Skeletal muscle tissue (tissue), 5 donors: ENCODE data around the gene SLC16A5. TPM values are rescaled to one million over a fixed set of nuclear protein-coding genes. Genes with fewer than 3 reads are reported as not detected.

Source experiments
- H3K27ac ChIP-seq: one replicate; pipeline ENCODE4 v1.7.0; 2013; ENCODE audit warnings: mild to moderate bottlenecking, low read depth, low read length, inconsistent platforms
- H3K27me3 ChIP-seq, 3 donors: one replicate each; pipeline ENCODE4 v1.7.0; 2013; ENCODE audit warnings: low read length in 3 of 3; ENCODE audit not compliant: control insufficient read depth in 3 of 3, insufficient read depth in 3 of 3
- H3K36me3 ChIP-seq, 3 donors: one replicate each; pipeline ENCODE4 v1.7.0; 2013; ENCODE audit warnings: low read length in 3 of 3; ENCODE audit not compliant: control insufficient read depth in 3 of 3, insufficient read depth in 3 of 3
- H3K4me1 ChIP-seq, 3 donors: one replicate each; pipeline ENCODE4 v1.7.0; 2013; ENCODE audit warnings: low read length in 3 of 3, mild to moderate bottlenecking in 3 of 3; ENCODE audit not compliant: control insufficient read depth in 3 of 3, insufficient read depth in 3 of 3
- H3K4me3 ChIP-seq, 3 donors: one replicate each; pipeline ENCODE4 v1.7.0; 2013; ENCODE audit warnings: low read length in 3 of 3
- H3K9ac ChIP-seq, 3 donors: one replicate each; pipeline ENCODE4 v1.7.0; 2013; ENCODE audit warnings: low read length in 3 of 3, mild to moderate bottlenecking in 3 of 3, moderate library complexity in 2 of 3, low read depth in 1 of 3
- H3K9me3 ChIP-seq, 3 donors: one replicate each; pipeline ENCODE4 v1.7.0; 2013; ENCODE audit warnings: low read length in 3 of 3; ENCODE audit not compliant: control insufficient read depth in 3 of 3
- small RNA-seq: library from RNA; depleted of rRNA; stranded (forward); fragments of <200 nt; gene quantifications from one replicate; pipeline ENCODE3, GENCODE V24; 2014
- total RNA-seq: library from RNA; depleted of rRNA; stranded (reverse); fragments of >200 nt; gene quantifications from one replicate; pipeline ENCODE4 v1.2.3, GENCODE V29; 2014
- donor health status: Osteomylitis.

SLC16A5 gene
- total RNA-seq, 1 donor from 2014 or later = 4.2 TPM

GRCh38 chr17:75153780-75154194, 66.0 kb downstream of the SLC16A5 start:
- H3K27ac ChIP-seq = no peak overlapping the region
- H3K9ac ChIP-seq = peak overlapping the region; percentile 82 to 87 (median 82)
- H3K4me1 ChIP-seq = peaks cover 16 to 29% (median 23%) of the 10 kb centered on the region in 3 donors
- peak overlapping the region; percentile 79 to 93 (median 86) for H3K4me3 ChIP-seq
- no peaks in the 10 kb centered on the region for H3K9me3 ChIP-seq
- H3K36me3 ChIP-seq = no peaks in the 10 kb centered on the region
- H3K27me3 ChIP-seq = no peaks in the 10 kb centered on the region

- H3K9ac ChIP-seq = peak within 1 kb of the TSS; percentile 82 to 87 (median 82)
- no peaks in the 10 kb centered on the region for H3K9me3 ChIP-seq
- H3K4me3 ChIP-seq = peak within 1 kb of the TSS; percentile 79 to 93 (median 86)
Observed at GRCh38 chr17:75154195-75155106, 66.7 kb downstream of the SLC16A5 start, which contains the start of gene JPT1. TSS of gene JPT1 (minus strand) at chr17:75154512. CDS start at chr17:75154397, 115 bp downstream.

GRCh38 chr17:75155191-75155601, 67.4 kb downstream of the SLC16A5 start:
- H3K4me3 ChIP-seq = peak overlapping the region in 2 of 3 donors; percentile 75 to 76
- H3K4me1 ChIP-seq = peaks cover 16 to 29% (median 23%) of the 10 kb centered on the region in 3 donors
- H3K9ac ChIP-seq = peak overlapping the region; percentile 62 to 82 (median 63)
- H3K27ac ChIP-seq = peak overlapping the region; percentile 92
- no peaks in the 10 kb centered on the region for H3K36me3 ChIP-seq
- no peaks in the 10 kb centered on the region for H3K27me3 ChIP-seq
- H3K9me3 ChIP-seq = no peaks in the 10 kb centered on the region

More at GRCh38 chr17:75154195-75155106, 66.7 kb downstream of the SLC16A5 start, which contains the start of gene JPT1:
- no peaks in the 10 kb centered on the region for H3K36me3 ChIP-seq
- peaks cover 16 to 29% (median 23%) of the 10 kb centered on the region in 3 donors for H3K4me1 ChIP-seq
- peak within 1 kb of the TSS; percentile 92 for H3K27ac ChIP-seq
- H3K27me3 ChIP-seq = no peaks in the 10 kb centered on the region

Small RNA genes within 50 kb of the gene (small RNA-seq; reads per million reads assigned to genes)
- gene AC111186.1 (not detected), gene RF00019 (not detected), gene RN7SL573P (not detected)

Other genes starting within 250 kb of the SLC16A5 start
- 2.1 TPM for gene GRIN2C, start 228.1 kb upstream of the SLC16A5 start, total RNA-seq
- gene FDXR, start 215.0 kb upstream of the SLC16A5 start, total RNA-seq = 3.7 TPM
- gene FADS6, start 194.3 kb upstream of the SLC16A5 start, total RNA-seq = not detected
- gene USH1G, start 164.7 kb upstream of the SLC16A5 start, total RNA-seq = under 0.01 TPM
- gene OTOP2, start 163.7 kb upstream of the SLC16A5 start, total RNA-seq = not detected
- not detected for gene OTOP3, start 152.1 kb upstream of the SLC16A5 start, total RNA-seq
- gene HID1, start 115.2 kb upstream of the SLC16A5 start, total RNA-seq = 3.7 TPM
- gene CDR2L, start 100.3 kb upstream of the SLC16A5 start, total RNA-seq = 2.6 TPM
- 20.9 TPM for gene MRPL58, start 75.3 kb upstream of the SLC16A5 start, total RNA-seq
- gene ATP5PD, start 41.0 kb upstream of the SLC16A5 start, total RNA-seq = 247 TPM
- 9.4 TPM for gene KCTD2, start 40.7 kb upstream of the SLC16A5 start, total RNA-seq
- 1.0 TPM for gene ARMC7, start 22.0 kb downstream of the SLC16A5 start, total RNA-seq
- 32.9 TPM for gene NT5C, start 43.8 kb downstream of the SLC16A5 start, total RNA-seq
- gene JPT1, start 66.6 kb downstream of the SLC16A5 start, total RNA-seq = 109 TPM
- 62.1 TPM for gene SUMO2, start 95.0 kb downstream of the SLC16A5 start, total RNA-seq
- 22.4 TPM for gene NUP85, start 117.7 kb downstream of the SLC16A5 start, total RNA-seq
- gene GGA3, start 173.7 kb downstream of the SLC16A5 start, total RNA-seq = 4.7 TPM
- gene MRPS7, start 173.9 kb downstream of the SLC16A5 start, total RNA-seq = 71.5 TPM
- 7.8 TPM for gene MIF4GD, start 183.3 kb downstream of the SLC16A5 start, total RNA-seq
- gene SLC25A19, start 201.5 kb downstream of the SLC16A5 start, total RNA-seq = 1.0 TPM